Measurements from ENCODE around the gene GPR149. TPM values are rescaled to one million over a fixed set of nuclear protein-coding genes. Genes with fewer than 3 reads are reported as not detected.

Gene GPR149
- total RNA-seq, 1 donor, result not detected

DNA sequence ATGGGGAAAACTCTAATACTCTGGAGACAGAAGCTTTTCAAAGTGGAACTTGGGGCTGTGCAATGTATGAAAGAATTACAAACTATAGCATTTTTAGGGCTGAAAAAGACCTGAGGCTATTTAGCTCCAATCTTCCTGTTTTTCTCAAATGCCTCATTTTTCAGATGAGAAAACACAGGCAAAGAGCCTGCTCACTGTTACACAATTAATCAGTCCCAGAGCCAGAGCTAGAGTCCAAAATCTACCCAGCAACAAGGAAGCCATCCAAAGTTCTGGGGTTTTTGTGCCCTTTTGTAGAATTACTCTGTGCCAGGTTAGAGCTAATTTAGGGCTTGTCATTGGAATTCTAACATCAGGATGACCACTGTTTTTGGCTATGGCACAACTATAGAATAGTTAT, 45.5 kb downstream of the GPR149 start:
- TF ChIP-seq, protein P1, sequence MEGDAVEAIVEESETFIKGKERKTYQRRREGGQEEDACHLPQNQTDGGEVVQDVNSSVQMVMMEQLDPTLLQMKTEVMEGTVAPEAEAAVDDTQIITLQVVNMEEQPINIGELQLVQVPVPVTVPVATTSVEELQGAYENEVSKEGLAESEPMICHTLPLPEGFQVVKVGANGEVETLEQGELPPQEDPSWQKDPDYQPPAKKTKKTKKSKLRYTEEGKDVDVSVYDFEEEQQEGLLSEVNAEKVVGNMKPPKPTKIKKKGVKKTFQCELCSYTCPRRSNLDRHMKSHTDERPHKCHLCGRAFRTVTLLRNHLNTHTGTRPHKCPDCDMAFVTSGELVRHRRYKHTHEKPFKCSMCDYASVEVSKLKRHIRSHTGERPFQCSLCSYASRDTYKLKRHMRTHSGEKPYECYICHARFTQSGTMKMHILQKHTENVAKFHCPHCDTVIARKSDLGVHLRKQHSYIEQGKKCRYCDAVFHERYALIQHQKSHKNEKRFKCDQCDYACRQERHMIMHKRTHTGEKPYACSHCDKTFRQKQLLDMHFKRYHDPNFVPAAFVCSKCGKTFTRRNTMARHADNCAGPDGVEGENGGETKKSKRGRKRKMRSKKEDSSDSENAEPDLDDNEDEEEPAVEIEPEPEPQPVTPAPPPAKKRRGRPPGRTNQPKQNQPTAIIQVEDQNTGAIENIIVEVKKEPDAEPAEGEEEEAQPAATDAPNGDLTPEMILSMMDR (IDR thresholded peaks at IDR 0.05; ENCODE audit: insufficient read depth, low read depth, low read length), result no peak
- no peak overlapping the region for H3K4me3 ChIP-seq (ENCODE audit: low read depth, low read length)
- DNase-seq (ENCODE audit: low read depth), result peak; percentile 24

GRCh38 chr3:154378311-154378710, 51.7 kb downstream of the GPR149 start:
- TF ChIP-seq, protein P1 (IDR thresholded peaks at IDR 0.05; ENCODE audit: insufficient read depth, low read depth, low read length), result no peak
- peak; percentile 25 for DNase-seq (ENCODE audit: low read depth)
- no peak overlapping the region for H3K4me3 ChIP-seq (ENCODE audit: low read depth, low read length)

DNA sequence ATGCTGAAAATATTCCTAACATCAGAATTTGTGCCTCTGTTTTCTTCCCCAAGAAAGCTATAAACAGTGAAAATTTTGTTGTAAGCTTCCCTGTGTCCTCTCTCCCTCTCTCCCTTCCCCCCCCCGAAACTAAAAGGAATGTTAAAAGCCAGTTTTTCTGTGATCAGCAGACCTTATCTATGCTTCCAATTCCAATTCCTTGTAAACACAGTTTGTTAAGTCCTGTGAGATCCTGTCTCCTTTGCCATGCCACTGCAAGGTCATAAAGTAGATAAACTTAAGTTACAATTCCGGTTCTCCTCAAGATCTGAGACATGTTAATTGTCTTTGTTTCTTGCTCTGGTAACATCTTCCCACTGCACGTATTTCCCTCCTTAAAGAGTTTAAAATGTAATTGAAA, 62.8 kb downstream of the GPR149 start:
- TF ChIP-seq, protein P1 (IDR thresholded peaks at IDR 0.05; ENCODE audit: insufficient read depth, low read depth, low read length), result no peak
- H3K4me3 ChIP-seq (ENCODE audit: low read depth, low read length), result no peak overlapping the region

GRCh38 chr3:154364849-154365248, 65.1 kb downstream of the GPR149 start:
- DNase-seq (ENCODE audit: low read depth), result no peak
- TF ChIP-seq, protein P1 (IDR thresholded peaks at IDR 0.05; ENCODE audit: insufficient read depth, low read depth, low read length), result no peak
- H3K4me3 ChIP-seq (ENCODE audit: low read depth, low read length), result no peak overlapping the region

More for the DNA sequence above, 62.8 kb downstream of the GPR149 start:
- DNase-seq (ENCODE audit: low read depth), result no peak

DNA sequence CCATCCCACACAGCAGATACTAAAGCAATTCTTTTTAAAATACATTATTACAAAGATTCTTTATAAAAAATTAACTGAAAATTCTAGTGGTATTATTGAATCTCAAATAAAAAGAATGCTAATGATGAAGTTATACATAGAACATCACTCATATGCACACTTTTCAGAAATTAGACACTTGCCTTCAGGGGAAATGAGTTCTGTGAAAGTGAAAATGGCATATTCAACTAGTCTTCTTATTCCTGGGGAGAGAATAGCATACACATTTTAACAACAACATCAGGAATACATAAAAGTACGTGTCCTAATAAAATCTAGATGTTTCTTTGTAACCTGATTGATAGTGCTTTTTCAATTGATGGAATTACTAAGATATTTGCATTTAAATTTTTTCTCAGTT, 68.9 kb downstream of the GPR149 start:
- no peak for DNase-seq (ENCODE audit: low read depth)
- TF ChIP-seq, protein P1 (IDR thresholded peaks at IDR 0.05; ENCODE audit: insufficient read depth, low read depth, low read length), result no peak
- H3K4me3 ChIP-seq (ENCODE audit: low read depth, low read length), result no peak overlapping the region

- no peak for DNase-seq (ENCODE audit: low read depth)
- H3K4me3 ChIP-seq (ENCODE audit: low read depth, low read length), result no peak overlapping the region
- TF ChIP-seq, protein P1 (IDR thresholded peaks at IDR 0.05; ENCODE audit: insufficient read depth, low read depth, low read length), result no peak
Observed at GRCh38 chr3:154356009-154356408, 74.0 kb downstream of the GPR149 start.

DNA sequence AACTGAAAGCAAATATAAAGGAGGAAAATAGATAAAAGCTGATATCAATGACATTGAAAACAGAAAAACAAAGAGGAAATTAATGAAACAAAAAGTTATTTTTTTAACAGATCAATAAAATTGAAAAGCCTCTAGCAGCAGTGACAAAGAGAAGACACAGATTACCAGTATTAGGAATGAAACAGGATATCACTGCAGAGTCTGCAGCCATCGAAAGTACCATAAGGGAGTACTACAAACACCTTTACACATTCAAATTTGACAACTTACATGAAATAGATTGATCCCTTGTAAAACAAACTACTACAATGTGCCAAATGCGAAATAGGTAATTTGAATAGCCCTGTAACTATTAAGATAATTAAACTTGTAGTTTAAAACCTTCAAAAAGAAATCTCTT, 80.8 kb downstream of the GPR149 start:
- TF ChIP-seq, protein P1 (IDR thresholded peaks at IDR 0.05; ENCODE audit: insufficient read depth, low read depth, low read length), result no peak
- DNase-seq (ENCODE audit: low read depth), result no peak
- H3K4me3 ChIP-seq (ENCODE audit: low read depth, low read length), result no peak overlapping the region

Measured in fibroblast of villous mesenchyme (primary cell).